ENCODE measurements around the gene FIGNL1. TPM values are rescaled to one million over a fixed set of nuclear protein-coding genes. Genes with fewer than 3 reads are reported as not detected.

FIGNL1 gene
- total RNA-seq, 1 experiment from 2014 or later, result 28.1 TPM

- no peak for DNase-seq (ENCODE audit: low read depth, low spot score)
- peak overlapping the region; percentile 94 for H3K4me2 ChIP-seq (ENCODE audit: low read length)
- no peak overlapping the region for H2AFZ ChIP-seq (ENCODE audit: low read depth, low read length, poor library complexity, severe bottlenecking)
- peaks cover 17% of the 10 kb centered on the region; the same call in 1 of the 2 replicates for H4K20me1 ChIP-seq (ENCODE audit: insufficient read depth)
- H3K9me2 ChIP-seq (ENCODE audit: insufficient read depth), result no peaks in the 10 kb centered on the region
- H3K36me3 ChIP-seq (ENCODE audit: control insufficient read depth in 1 of 2, insufficient read depth in 2 of 2, low read length in 2 of 2), result peaks cover 0 to 18% of the 10 kb centered on the region in 2 experiments; a peak in 2 of 4 replicates
- peak overlapping the region; percentile 79 for H3K9ac ChIP-seq (ENCODE audit: low read length)
- H3K9me3 ChIP-seq (ENCODE audit: control insufficient read depth in 1 of 2, insufficient read depth in 1 of 2, low read depth in 1 of 2, low read length in 2 of 2), result no peaks in the 10 kb centered on the region
- RAD21 ChIA-PET (ENCODE audit: low non-redundant PET in 1 of 2, low total read pairs in 2 of 2, uncharacterized antibody in 2 of 2, unreplicated experiment in 2 of 2), result interaction anchor here in 1 of 2 experiments (0.6 kb wide), 1 partner anchor 310 kb away, joined by 3 read pairs; no protein-coding TSS in a partner anchor
- ATAC-seq, result no peak
- H3K27ac ChIP-seq (ENCODE audit: low read depth, low read length), result peak overlapping the region; percentile 69
- H3K4me3 ChIP-seq (replicated peaks in 1 of 2; ENCODE audit: low read depth in 1 of 2, low read length in 2 of 2), result peak overlapping the region; percentile 74 to 75
- peaks cover 33 to 43% of the 10 kb centered on the region in 2 experiments for H3K4me1 ChIP-seq (ENCODE audit: control insufficient read depth in 1 of 2, insufficient read depth in 2 of 2, low read length in 2 of 2)
- CTCF ChIA-PET, result interaction anchor here (1.3 kb wide), 1 partner anchor 711 kb away, joined by 3 read pairs; no protein-coding TSS in a partner anchor
- H3K27me3 ChIP-seq (ENCODE audit: insufficient read depth, low read length), result peaks cover 1% of the 10 kb centered on the region; the same call in 1 of the 2 replicates
- no TSS peak for BruUV-seq (replicated peaks)
- TF ChIP-seq ZFX (IDR thresholded peaks at IDR 0.05) (no peak), POLR2AphosphoS5 (IDR thresholded peaks at IDR 0.05; ENCODE audit: low read depth, low read length) (no peak), ZBTB33 (IDR thresholded peaks at IDR 0.05; ENCODE audit: extremely low read depth, insufficient replicate concordance, low read length) (no peak), CBX3 (IDR thresholded peaks at IDR 0.05; ENCODE audit: low read depth) (no peak), EZH2 (IDR thresholded peaks at IDR 0.05) (no peak)
- H3K79me2 ChIP-seq (ENCODE audit: insufficient read depth, low read length), result no peaks in the 10 kb centered on the region
- intact Hi-C loops (cut with micrococcal nuclease), result loop anchor here (5.0 to 10.0 kb wide), 2 partner anchors 83 to 925 kb away; no protein-coding TSS in a partner anchor
- POLR2A ChIA-PET, result no interaction called here
Measured at GRCh38 chr7:50449501-50449880, 659 bp downstream of the FIGNL1 start.

GRCh38 chr7:50448823-50449222 lies 1.3 kb downstream of the FIGNL1 start:
- Histone ChIP-seq H2AFZ (ENCODE audit: low read depth, low read length, poor library complexity, severe bottlenecking) (no peak overlapping the region), H3K4me3 (replicated peaks in 1 of 2; ENCODE audit: low read depth in 1 of 2, low read length in 2 of 2) (peak overlapping the region in 1 of 2 experiments; percentile 75; a peak in 1 of 4 replicates), H3K36me3 (ENCODE audit: control insufficient read depth in 1 of 2, insufficient read depth in 2 of 2, low read length in 2 of 2) (peaks cover 0 to 20% of the 10 kb centered on the region in 2 experiments; a peak in 2 of 4 replicates), H3K27me3 (ENCODE audit: insufficient read depth, low read length) (no peaks in the 10 kb centered on the region; the same call in 1 of the 2 replicates), H4K20me1 (ENCODE audit: insufficient read depth) (peaks cover 17% of the 10 kb centered on the region; the same call in 1 of the 2 replicates), H3K4me2 (ENCODE audit: low read length) (peak overlapping the region; percentile 94; the same call in 1 of the 2 replicates), H3K79me2 (ENCODE audit: insufficient read depth, low read length) (no peaks in the 10 kb centered on the region), H3K9me3 (ENCODE audit: control insufficient read depth in 1 of 2, insufficient read depth in 1 of 2, low read depth in 1 of 2, low read length in 2 of 2) (no peaks in the 10 kb centered on the region), H3K9me2 (ENCODE audit: insufficient read depth) (no peaks in the 10 kb centered on the region), H3K27ac (ENCODE audit: low read depth, low read length) (no peak overlapping the region), H3K9ac (ENCODE audit: low read length) (no peak overlapping the region), H3K4me1 (ENCODE audit: control insufficient read depth in 1 of 2, insufficient read depth in 2 of 2, low read length in 2 of 2) (peaks cover 33 to 43% of the 10 kb centered on the region in 2 experiments)
- RAD21 ChIA-PET (ENCODE audit: low non-redundant PET in 1 of 2, low total read pairs in 2 of 2, uncharacterized antibody in 2 of 2, unreplicated experiment in 2 of 2), result no interaction called here
- ATAC-seq (no peak), DNase-seq (ENCODE audit: low read depth, low spot score) (no peak)
- intact Hi-C loops (cut with micrococcal nuclease), result loop anchor here (5.0 to 10.0 kb wide), 2 partner anchors 83 to 926 kb away; no protein-coding TSS in a partner anchor
- POLR2A ChIA-PET, result no interaction called here
- BruUV-seq (replicated peaks), result TSS peak; percentile 42
- CTCF ChIA-PET, result no interaction called here
- TF ChIP-seq SIN3A (IDR thresholded peaks at IDR 0.05; ENCODE audit: low read depth) (no peak), EZH2phosphoT487 (IDR thresholded peaks at IDR 0.05; ENCODE audit: borderline replicate concordance) (no peak), MAX (IDR thresholded peaks at IDR 0.05) (no peak), ZNF274 (IDR thresholded peaks at IDR 0.05; ENCODE audit: low read depth, low read length) (no peak), EZH2 (IDR thresholded peaks at IDR 0.05) (no peak), YY1 (IDR thresholded peaks at IDR 0.05; ENCODE audit: extremely low read depth, insufficient replicate concordance, low read depth, low read length) (no peak), ELF1 (IDR thresholded peaks at IDR 0.05; ENCODE audit: borderline replicate concordance, low read depth) (no peak), EGR1 (IDR thresholded peaks at IDR 0.05; ENCODE audit: low read depth) (no peak), ZBTB33 (IDR thresholded peaks at IDR 0.05; ENCODE audit: extremely low read depth, insufficient replicate concordance, low read length) (no peak)

Measured in HCT116 (cell line).